ENCODE data around the gene TATDN3.
"Not testable (repeated sequence)": the region's sequence is repeated elsewhere in the genome, so short reads cannot be mapped to it uniquely, and the experiment has no call there.

The TATDN3 gene

DNA sequence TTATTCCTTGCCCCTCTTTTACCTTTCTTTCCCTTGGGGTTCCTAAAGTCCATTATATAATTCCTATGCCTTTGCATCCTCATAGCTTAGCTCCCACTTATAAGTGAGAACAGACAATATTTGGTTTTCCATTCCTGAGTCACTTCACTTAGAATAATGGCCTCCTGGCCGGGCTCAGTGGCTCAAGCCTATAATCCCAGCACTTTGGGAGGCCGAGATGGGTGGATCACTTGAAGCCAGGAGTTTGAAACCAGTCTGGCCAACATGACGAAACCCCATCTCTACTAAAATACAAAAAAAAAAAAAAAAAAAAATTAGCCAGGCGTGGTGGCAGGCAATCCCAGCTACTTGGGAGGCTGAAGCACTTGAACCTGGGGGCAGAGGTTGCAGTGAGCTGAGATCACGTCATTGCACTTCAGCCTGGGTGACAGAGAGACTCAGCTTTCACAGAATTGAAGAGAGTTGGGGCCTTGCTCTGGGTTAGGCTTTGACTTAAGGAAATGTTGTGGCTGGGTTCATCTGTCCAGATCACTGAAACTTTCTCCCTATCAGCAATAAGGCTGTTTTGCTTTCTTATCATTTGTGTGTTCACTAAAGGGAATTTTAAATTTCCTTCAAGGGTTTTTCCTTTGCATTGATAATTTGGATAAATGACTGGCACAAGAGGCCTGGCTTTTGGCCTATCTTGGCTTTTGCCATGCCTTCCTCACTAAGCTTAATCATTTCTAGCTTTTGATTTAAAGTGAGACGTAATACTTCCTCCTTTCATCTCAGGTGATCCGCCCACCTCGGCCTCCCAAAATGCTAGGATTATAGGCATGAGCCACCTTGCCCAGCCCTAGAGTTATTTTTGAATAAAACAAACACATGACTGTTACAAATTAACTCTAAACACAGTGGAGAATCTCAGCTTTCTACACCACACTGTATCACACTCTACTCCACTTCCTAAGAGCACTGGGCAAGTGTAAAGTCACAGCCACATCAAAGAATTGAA is 41.8 kb downstream of the TATDN3 start:
- DNase-seq: peak; percentile 9

GRCh38 chr1:212838145-212838544 is 46.5 kb downstream of the TATDN3 start:
- no peak for DNase-seq

- DNase-seq: not testable (repeated sequence)
Measured at GRCh38 chr1:212844521-212844920, 52.8 kb downstream of the TATDN3 start.

DNA sequence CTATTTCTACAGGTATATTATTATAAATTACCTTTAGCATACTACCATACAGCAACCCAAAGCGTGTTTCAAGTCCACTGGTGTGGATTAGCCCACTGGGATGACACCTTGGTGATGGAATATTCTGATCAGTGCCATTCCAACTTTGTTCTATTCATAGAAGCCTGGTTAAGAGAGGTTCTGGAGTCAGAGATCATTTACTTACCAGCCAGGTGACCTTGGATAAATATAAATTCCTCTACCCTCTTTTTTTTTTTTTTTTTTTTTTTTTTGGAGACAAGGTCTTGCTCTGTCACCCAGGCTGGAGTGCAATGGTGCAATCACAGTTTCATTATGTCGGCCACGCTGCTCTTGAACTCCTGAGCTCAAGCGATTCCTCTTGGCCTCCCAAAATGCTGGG is 55.9 kb downstream of the TATDN3 start, which contains the start of gene SPATA45:
SPATA45 (minus strand) TSS at position 101 of the 400 bp plus-strand sequence. CDS start 11,500 bp downstream, outside the sequence.
- DNase-seq: no peak

DNA sequence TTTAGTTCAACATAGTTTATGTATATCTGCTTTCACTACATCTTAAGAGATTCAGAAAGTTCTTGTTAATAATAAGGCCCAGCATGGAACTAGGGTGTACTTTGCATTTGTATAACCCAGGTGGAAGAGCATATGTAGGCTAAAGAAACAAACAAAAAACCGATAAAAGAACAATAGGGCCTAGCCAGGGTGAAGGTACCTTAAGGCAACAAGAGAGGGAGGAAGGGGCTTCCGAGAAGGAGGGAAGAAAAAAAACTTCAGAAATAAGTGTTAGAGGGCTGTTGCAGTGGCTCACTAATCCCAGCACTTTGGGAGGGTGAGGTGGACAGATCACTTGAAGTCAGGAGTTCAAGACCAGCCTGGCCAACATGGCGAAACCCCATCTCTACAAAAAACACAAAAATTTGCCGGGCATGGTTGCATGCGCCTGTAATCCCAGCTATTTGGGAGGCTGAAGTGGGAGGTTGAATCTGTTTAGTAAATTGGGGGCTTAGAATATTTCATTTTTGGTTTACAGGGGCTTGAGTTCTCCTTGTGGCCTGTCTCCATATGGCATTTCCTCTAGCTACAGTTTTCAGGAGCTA is 60.5 kb downstream of the TATDN3 start:
- no peak for DNase-seq

DNA sequence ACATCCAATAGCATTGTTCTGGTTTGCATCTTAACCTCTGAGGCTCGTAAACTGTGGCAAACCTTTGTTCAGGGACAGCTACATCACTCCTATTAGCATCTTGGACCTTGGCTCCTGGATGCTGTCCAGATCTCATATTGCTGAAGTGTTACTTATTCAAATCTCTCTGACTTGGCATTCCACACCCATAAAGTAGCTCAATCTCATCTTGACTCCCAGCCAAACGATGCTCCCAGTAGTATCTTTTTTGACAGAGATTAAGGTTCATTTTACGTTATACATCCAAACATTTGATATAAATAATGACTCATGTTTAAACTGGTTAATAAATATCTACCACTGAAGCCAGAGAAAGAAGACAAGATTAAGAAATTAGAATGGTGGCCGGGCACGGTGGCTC is 62.0 kb downstream of the TATDN3 start:
- DNase-seq: no peak

- DNase-seq: no peak
Measured at GRCh38 chr1:212856755-212857154, 65.1 kb downstream of the TATDN3 start.

DNA sequence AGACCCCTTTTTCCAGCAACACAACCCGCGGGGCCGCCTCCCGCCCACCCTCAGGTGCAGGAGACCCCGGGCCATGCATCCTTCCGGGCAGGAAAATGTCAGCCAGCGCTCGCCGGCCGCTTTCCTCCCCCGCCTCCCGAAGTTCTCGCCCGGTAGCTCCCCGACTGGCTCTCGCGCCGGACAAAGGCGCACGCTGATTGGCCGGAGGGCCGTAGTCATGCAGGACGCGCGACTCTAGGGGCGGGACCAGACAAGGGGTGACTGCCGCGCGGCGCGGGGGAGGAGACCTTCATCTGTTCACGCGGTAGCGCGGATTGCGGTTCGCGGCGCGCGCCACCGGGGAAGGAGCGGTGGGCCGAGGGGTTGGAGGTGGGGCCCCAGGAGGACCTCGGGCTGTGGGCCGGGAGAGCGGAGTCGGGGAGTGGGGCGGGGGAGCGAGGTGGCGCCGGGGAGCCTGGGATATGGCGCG is 66.3 kb downstream of the TATDN3 start, which contains the start of gene FLVCR1:
FLVCR1 (plus strand) TSS at position 284 of the 469 bp plus-strand sequence; CDS start at position 462, 178 bp downstream.
- DNase-seq: peak; percentile 98

DNA sequence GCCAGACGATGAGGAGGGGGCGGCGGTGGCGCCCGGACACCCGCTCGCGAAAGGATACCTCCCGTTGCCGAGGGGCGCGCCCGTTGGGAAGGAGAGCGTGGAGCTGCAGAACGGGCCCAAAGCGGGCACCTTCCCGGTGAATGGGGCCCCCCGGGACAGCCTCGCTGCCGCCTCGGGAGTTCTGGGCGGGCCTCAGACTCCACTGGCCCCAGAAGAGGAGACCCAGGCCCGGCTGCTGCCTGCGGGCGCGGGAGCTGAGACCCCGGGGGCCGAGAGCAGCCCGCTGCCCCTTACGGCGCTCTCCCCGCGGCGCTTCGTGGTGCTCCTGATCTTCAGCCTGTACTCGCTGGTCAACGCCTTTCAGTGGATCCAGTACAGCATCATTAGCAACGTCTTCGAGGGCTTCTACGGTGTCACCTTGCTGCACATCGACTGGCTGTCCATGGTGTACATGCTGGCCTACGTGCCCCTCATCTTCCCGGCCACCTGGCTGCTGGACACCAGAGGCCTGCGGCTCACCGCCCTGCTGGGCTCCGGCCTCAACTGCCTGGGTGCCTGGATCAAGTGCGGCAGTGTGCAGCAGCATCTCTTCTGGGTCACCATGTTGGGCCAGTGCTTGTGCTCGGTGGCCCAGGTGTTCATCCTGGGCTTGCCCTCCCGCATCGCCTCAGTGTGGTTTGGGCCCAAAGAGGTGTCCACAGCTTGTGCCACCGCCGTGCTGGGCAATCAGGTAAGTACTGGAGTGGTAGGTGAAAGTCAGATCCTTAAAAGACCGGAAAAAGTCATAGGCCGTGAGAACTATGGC is 67.0 kb downstream of the TATDN3 start:
- peak; percentile 22 for DNase-seq

DNA sequence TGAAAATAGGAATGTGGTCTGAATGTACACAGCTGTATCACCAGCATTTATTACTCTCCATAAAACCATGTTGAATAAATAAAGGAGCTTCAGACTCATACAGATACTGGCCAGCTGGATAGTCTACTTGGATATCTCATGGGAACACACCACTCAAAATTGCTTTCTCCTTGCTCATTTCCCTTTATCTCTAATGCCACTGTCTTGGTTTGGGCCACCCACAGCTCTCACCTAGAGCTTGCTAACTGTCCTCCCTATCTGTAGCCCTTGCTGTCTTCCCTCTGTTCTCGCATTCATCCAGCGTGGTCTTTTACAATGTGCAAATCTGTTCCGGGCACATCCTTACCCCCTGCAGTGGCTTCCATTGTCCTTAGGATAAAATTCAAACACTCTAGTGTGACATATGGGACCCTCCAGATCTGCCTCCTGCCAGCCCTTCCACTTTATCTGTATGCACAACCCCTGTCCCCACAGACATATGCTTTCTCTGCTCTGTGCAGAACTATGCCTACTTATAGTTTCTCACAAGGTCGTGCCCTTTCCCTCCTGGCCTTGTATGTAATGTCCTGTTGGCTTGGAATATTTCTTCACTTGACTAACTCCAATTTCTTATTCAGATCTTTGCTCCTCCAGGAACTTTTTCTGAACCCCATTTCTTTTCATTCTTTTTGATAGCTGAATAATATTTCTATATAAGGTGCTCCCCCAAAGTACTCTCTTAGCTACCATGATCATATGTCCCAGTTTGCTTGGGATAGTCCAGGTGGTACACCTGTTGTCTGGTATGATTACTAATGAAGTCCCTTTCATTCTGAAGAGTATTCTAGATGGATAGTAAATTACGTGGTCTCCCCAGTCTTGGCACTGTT is 69.3 kb downstream of the TATDN3 start:
- DNase-seq: no peak

DNA sequence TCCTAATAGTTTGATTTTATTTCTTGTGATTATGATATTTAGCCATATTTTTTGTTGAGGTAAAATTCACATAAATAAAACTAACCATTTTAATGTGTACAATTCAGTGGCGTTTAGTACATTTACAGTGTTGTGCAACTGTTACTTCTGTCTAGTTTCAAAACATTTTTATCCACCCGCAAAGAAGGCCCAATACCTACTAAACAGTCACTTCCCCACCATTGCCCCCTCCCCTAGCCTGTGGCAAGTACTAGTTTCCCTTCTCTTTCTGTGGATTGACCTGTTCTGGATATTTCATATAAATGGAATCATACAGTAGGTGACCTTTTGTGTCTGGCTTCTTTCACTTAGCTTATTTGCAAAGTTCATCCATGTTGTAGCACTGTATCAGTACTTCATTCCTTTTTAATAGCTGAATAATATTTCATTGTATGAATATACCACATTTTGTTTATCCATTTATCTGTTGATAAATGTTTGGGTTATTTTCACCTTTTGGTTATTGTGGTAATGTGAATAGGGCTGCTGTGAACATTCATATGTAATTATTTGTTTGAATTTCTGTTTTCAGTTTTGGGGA is 70.5 kb downstream of the TATDN3 start:
- DNase-seq: no peak

- not testable (repeated sequence) for DNase-seq
Measured at GRCh38 chr1:212863345-212863744, 71.7 kb downstream of the TATDN3 start.

GRCh38 chr1:212864201-212864600 is 72.5 kb downstream of the TATDN3 start:
- no peak for DNase-seq
